ENCODE data around the gene RHBDD1.

GRCh38 chr2:226839951-226840350, 4.1 kb downstream of the RHBDD1 start:
- TF ChIP-seq CTCF (IDR thresholded peaks at IDR 0.05) = no peak
- no peak for TF ChIP-seq POLR2A (IDR thresholded peaks at IDR 0.05)

Data from lower leg skin (tissue), 3 donors.